Esophagus mucosa (tissue), 1 donor: Measurements from ENCODE around the gene PEX6. TPM values are rescaled to one million over a fixed set of nuclear protein-coding genes. Genes with fewer than 3 reads are reported as not detected.
A peak's percentile ranks its signal among the peaks of the same experiment; 100 is the strongest.

Experiments
- ATAC-seq: fragments of 200-7000 bp; cut with Tn5 transposase; one replicate; pipeline ENCODE4 v1.9.1; 2020
- total RNA-seq: library from RNA; stranded (reverse); gene quantifications from one replicate; pipeline ENCODE4 v1.2.4, GENCODE V29; 2023
- donor health status: DM: yes; HTN: yes; CAD: no.

PEX6 gene
- total RNA-seq, 1 donor from 2014 or later = 19.4 TPM

GRCh38 chr6:42993445-42993844, 14.5 kb upstream of the PEX6 start:
- no peak for ATAC-seq

DNA sequence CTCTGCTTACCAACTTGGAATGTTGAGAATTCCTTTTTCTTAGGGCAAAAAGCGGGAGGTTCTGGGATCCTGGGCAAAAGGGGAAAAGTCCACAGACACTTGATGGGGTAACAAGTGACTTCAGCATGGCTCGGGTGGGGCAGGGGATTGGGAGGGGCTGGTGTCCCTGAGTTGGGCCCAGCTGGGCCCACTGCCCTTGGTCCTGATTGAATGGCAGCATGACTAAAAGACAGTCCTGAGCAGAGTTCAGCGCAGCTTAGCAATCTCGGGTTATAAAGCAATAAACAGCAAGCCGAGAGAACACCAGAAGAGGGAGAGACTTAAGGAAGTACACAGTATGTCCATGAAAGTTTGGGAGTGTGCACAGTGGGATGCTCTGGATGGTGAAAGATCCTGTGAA, 10.9 kb upstream of the PEX6 start:
- ATAC-seq = no peak

DNA sequence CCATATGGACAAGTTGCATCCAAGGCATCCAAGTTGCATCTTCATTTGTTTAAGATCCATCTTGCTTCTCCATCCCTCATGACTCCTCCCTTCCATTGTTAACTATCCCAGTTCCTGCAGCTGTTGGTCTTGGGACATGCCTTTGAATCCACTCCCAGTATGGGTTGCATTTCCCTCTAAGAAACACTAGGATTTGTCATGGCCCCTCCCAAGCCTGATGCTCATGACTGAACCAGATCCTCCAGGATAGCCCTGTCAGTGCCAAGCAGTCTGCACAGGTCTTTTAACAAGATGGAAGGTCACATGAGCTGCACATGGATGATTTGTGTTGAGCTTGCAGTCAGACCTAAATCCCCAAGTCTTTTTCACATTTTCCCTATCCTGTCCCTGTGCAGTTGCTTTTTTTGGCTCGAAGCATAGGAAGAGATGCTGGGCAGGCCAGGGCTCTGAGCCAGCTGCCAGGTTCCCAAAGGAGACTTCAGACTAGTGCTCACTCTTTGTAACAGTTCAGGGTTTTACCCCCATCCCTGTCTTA, 9.6 kb upstream of the PEX6 start:
- ATAC-seq = no peak

DNA sequence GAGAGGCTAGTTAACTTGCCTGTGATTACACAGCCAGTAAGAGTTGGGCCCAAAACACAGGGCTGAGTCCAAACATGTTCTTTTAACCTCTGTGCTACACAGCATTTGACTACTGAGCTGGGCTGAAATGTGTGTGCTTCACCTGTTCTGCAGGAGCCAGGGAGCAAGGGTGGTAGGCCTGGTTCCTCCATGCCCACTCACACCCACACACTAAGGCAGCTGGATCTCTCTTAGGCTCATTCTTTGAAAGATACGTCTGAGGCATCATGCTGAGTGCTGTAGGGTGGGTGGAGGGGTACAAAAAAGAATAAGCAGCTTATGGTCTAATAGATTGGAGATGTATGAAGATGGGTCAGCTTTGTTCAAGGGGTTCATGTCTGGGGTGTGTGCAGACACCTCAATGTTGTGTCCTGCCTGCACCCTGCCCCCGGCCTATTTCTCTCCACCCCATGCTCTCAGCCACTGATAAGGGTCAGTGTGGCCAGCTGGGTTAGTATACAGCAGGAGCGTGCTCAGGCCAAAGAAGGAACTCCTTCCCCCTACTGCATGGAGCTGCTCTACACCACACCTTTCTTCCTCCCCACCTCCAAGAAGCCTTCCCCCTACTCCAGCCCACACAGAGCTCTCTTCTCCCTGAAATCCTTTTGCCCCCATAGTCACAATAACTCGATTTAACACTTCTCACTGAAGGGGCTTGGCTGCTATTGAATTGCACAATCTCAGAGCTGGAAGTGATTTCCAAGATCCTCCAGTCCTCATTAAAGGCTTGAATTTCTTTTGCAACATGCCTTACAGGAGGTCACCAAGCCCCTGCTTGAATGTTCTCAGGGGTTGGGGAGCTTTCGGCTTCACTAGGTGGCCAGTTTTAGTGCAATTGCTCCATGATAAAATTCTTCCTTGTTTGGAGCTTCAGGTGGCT, 8.8 kb upstream of the PEX6 start:
- ATAC-seq = no peak

DNA sequence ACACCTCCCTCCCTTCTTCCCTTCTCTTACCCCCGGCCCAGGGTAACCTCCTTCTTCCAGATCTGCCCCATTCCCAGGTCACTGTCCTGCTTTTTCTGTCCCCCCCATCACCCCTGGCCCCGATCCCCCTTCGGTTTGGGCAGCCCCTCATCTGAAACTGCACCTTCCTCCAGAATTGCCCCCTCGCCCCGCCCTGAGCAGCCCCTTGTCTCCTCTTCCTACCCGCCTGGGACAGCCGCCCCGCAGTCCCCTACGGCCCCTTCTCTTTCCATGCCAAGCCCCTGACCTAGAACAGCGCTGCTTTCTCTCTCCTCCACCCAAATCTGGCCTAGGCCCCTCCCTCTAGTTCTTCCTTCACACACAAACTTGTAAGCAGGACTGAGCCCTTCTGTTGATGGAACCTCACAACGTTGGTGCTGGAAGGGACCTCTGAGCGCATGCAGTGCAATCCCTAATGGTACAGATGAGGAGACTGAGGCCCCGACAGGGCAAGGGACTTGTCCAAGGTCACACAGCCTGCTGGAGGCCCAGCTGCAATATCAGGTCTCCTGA, 6.0 kb upstream of the PEX6 start:
- peak; percentile 0 for ATAC-seq

DNA sequence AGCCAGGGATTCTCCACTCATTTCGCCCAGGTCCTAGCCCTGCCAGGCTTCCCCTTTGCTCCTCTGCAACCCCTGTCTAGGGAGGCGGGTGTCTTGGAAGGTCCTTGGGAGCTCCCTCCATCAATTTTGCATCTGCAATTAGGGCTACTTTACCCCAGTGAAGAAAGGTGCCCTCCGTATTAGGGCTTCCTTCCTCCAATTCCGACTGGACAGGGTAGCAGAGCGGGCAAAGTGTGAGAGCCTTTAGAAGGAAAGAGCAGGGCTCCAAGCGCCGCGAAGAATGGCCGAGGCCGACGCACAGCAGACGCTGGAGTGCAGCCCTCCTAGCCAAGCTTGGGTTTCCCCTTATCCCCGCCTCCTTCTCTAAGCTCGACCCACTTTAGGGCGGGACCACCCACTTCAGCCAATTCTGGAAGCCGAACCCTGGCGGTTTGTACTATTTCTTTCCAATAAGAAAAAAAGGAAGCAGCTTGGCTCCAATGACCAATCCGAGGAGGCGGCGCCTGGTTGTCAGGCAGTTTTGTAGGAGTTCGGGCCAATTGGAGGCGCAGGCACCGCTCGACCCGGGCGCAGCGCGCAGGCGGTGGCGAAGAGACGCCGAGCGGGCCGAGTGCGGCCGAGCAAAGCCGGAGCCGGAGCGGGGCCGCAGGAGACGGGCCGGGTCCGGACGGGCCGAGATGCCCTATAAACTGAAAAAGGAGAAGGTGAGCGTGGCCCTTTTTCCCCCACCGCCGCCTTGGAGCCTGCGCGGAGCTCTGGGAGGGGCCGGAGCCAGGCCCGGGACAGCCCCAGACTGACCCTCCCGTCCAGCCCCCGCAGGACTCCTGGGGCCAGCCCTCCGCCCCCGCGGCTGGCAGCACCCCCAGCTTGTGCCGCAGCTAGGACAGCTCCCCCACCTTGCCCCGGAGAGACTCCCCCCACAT, 5.3 kb upstream of the PEX6 start, which contains the start of gene PPP2R5D:
Gene PPP2R5D (plus strand): TSS at position 570 of the 923 bp plus-strand sequence. CDS start 108 bp downstream, at position 678.
- ATAC-seq = peak; percentile 94

DNA sequence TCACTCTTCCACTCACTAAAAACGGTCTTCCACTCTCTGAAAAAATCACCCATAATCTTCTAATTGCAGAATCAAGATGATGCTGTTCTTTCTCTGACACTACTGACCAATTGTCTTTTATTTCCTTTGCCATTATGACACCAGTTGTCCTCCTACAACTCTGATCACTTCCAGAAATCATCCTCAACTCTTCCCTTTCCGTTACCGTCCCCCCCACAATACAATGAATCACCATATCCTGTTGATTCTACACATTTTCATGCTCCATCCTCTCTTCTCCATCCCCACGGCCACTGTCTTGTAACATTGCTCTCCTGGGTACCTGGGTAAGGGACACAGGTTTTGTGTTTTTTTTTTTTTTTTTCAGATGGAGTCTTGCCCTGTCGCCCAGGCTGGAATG, 2.9 kb upstream of the PEX6 start:
- no peak for ATAC-seq

DNA sequence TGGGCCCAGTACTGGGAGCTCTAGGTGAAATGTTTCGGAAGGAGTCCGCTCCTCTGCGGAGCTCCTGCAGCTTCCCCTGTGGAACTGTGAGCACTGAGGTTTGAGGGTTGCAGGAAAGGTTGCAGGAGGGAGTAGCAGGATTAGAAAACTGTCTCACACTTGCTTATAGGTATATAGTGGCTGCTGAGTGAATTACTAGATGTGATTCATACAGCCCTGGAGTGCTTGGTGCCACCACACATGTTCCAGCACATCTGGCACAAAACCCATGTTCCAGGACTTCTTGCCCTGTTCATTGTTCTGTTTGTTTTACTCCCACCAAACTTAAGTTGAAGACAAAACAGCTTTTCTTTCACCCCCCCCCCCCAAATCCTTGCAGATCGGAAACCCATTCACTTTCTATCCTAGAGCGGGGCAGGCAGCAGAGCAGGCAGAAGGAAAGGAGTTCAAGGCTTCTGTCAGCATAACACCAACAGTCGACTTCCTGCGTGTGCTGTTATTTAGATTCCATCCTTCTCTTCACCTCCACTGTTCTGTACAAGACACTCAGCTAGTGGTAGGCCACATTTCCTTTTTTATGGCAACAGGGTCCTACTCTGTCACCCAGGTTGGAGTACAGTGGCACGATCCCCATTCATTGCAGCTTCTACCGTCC, 669 bp upstream of the PEX6 start:
- ATAC-seq = peak; percentile 57

GRCh38 chr6:42978487-42978838, 518 bp downstream of the PEX6 start:
- ATAC-seq = peak; percentile 53

DNA sequence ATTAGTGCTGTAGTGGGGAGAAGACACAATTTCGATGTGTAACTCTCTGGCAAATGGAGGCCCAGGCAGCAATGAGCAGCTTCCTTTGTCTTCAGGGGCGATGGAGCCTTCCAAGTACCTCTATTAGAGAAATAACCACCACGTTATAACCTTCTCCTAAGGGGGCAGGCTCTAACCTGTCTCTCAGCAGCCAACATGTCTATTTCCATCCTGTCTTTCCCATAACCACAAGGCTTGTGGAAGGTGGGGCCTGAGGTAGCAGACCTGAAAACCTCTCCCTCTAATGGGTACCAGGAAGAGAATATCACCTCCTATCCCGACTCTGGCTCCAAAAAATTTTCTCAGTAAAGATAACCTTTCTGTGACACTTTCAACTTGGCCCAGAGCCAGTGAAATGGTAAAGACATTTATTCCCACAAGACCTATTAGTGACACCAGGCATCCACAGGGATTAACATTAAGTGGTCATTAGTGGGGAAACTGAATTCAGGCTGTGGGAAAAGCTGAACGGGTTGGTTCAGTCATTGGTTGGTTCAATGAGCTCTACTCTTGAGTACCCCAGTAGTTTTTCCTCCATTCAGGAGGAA, 4.0 kb downstream of the PEX6 start:
- peak; percentile 26 for ATAC-seq

DNA sequence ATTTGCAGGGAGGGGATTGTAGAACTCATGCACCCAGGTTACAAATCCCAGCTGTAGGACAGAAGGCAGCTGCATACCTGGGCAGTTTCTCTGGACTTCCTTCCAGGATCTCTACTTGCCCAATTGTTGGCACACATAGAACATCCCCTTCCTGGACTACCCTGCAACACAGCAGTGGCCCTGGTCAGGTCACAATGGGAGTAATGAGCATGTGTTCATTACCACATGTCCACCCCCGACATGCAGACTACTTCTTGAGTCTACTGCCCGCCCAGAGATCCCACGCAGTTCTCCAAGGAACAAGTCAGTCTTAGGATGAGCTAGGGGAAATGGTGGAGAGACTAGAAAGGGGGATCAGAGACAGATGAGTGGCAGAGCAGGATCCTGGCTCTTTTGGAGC, 5.1 kb downstream of the PEX6 start:
- no peak for ATAC-seq

DNA sequence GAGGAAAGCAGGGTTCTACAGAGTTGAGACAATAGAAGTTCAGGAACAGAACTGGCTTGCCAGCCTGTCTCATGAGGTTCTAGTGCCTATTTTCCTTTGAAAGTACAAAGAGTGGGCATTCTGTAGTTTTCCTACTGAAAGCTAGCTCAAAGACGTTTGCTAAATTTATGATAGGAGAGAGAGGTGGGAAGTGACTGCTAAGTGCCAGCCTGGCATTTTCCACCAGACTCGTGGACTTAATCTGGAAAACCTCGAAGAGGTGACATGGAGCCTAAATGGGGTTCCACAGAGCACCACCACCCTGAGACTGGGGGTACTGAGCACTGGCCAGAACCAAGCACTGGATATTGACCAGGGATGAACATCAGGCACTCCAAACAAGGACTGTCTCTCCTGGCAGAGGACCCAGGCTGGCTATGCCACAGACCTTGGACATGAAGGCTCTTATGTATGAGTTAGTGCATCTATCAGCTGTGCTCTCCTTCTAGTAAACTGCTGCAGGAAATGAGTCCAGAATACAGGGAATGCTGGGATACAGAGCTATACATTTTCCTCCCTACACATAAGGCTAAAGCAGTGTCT, 7.1 kb downstream of the PEX6 start:
- ATAC-seq = no peak

DNA sequence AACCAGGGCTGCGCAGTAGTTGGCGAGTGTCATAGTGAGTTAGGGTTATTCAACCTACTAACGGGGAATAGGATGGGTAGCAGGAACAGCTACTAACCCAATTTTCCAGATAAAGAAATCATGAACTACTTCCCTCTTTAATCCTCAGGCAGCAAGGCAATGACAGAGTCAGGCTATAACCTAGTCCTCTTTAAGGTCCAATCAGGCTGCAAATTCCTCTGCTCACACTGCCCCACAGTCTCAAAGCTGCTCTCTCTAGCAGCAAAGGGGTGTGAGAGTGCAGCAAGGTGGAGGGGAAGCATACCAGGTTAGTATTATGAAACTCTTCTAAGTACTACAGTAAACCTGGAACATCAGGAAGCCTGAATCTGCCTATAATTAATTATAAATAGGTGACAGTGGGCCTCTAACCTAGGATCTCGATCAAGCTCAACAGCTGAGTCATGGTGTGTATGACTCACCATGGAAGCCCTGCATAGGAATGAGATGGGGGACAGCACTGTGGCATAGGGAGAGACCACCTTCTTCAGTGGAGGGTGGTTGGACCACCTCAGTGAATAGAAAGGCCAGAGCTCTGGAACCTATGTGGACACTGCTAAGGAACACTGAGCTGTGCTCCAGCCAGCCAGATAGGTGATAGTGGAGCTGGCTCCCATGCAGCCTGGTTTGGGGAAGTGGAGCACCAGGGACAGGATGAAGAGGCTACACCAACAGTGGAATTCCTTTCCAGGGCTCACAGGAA, 7.9 kb downstream of the PEX6 start:
- peak; percentile 34 for ATAC-seq

DNA sequence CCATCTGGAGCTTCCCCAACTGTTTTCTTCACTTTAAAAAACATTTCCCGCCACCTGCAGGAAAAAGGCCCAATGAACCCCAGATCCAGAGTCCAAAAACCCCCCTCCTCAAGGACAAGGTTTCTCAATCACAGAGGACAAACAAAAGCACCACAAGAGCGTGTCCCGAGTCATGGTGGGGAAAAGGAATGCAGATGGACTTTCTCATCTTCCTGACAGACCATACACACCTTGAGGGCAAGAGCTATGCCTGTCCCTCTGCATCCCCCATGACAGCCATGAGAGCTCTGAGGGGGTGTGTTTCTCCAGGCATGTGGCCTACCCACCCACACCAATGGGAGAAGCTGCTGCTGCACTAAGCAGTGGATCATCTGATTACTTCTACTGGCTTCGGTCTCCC, 9.0 kb downstream of the PEX6 start:
- no peak for ATAC-seq

GRCh38 chr6:42969431-42969830, 9.6 kb downstream of the PEX6 start:
- no peak for ATAC-seq

DNA sequence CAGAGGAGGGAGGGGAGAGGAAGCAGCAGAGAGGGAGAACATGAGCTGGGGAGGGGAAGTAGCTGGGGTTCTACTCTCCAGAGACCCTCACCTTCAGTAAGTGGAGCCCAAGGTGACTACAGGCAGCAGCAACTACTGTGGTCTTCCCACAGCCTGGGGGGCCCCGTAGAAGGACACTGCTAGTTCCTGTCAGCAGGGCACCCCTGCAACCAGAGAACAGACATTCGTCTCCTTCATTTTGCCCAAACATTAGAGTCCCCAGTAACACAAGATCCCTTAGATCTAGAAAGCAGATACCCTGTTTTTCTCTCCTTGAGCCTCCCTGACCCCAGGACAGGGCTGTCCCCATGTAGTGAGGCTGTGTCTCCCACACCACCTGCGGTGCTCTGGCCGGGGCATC, 10.2 kb downstream of the PEX6 start:
- no peak for ATAC-seq

DNA sequence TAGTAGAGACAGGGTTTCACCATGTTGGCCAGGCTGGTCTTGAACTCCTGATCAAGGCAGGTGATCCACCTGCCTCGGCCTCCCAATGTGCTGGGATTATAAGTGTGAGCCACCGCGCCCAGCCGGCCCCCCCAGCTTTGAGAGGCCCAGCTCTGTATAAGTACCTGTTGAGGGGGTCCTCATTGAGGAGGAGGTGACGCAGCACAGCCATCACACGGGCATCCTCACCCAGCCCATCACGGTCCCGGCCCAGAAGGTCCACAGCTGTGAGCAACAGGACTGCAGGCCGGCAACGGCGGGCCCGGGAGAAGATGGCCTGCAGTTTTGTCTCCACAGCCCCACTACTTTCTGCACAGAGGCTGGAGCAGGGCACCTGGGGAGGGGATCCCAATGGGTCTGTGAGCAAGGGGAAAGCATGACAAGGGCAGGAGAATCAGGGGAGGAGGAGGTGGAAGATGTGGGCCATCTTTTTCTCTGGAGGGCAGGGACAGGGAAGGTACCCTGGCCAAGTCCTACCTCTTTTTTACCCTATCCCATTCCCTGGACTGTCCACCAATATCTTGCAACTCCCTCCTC, 10.8 kb downstream of the PEX6 start:
- no peak for ATAC-seq

GRCh38 chr6:42967228-42967627, 11.8 kb downstream of the PEX6 start:
- no peak for ATAC-seq

GRCh38 chr6:42966571-42966970, 12.4 kb downstream of the PEX6 start:
- no peak for ATAC-seq

DNA sequence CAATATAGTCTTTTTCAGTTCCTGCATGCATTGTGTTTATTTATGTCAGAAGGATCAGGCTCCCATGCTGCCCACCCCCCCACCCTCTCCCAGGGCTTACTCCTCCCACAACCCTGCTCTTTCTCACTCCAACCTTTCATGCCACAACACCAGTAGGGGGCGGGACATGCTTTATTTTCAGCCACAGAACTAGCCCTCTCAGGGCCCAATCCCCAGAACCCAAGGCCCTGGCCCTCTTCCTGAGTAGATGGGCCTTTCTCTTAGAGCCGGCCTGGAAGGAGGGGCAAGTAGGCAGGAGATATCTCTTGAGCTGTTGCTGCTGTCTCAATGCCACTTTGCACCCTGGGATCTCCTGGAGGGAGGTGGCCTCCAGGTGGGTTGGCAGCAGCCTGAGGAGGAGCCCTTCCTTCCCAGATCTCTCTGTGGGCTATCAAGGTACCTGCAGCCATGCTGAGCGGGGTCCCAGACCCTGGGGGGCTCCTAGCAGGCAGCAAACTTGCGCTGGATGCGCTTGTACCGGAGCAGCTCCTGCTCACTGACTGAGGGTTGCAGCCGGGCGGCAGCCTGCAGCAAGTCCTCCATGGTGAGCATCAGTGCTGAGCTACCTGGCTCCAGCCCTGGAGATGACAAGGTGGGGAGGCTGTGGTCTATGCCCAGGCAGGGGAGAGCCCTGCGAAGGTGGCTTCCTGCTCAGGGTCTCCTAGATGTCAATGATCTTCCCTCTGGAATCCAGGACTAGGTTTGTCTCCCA, 15.0 kb downstream of the PEX6 start:
- no peak for ATAC-seq
